Measurements from ENCODE around the gene SYCE1. TPM values are rescaled to one million over a fixed set of nuclear protein-coding genes. Genes with fewer than 3 reads are reported as not detected.

The SYCE1 gene
- total and polyA plus RNA-seq, 2 of the 8 experiments (the other 6 are each of a cell fraction or from before 2014, with no cell fraction given) = not detected

GRCh38 chr10:133611079-133611478 lies 45.7 kb upstream of the SYCE1 start:
- no peak overlapping the region for H3K27ac ChIP-seq (ENCODE audit: low read depth, low read length)
- peaks cover 61 to 64% of the 10 kb centered on the region in 2 experiments for H3K9me3 ChIP-seq (ENCODE audit: insufficient read depth in 2 of 2, low read depth in 1 of 2, low read length in 1 of 2)
- H3K4me3 ChIP-seq (ENCODE audit: extremely low read depth in 1 of 4, insufficient read depth in 2 of 4, low read depth in 3 of 4, low read length in 4 of 4) = no peak overlapping the region
- H2AFZ ChIP-seq (ENCODE audit: low read length) = no peak overlapping the region
- H3K56ac ChIP-seq (replicated peaks; ENCODE audit: insufficient read length, low read depth, low read length) = no peak overlapping the region
- H3K79me1 ChIP-seq (ENCODE audit: low read depth, low read length) = no peaks in the 10 kb centered on the region
- no peak overlapping the region for H3K18ac ChIP-seq (ENCODE audit: extremely low read depth, low read length)
- H2BK12ac ChIP-seq (ENCODE audit: low read depth, low read length) = no peak overlapping the region
- no peak overlapping the region for H4K5ac ChIP-seq (ENCODE audit: insufficient read length, low read depth, low read length)
- H4K91ac ChIP-seq (replicated peaks; ENCODE audit: insufficient read length, low read length) = no peak overlapping the region
- H2BK20ac ChIP-seq (ENCODE audit: low read length) = no peak overlapping the region
- no peaks in the 10 kb centered on the region for H3K27me3 ChIP-seq (replicated peaks in 1 of 4; ENCODE audit: control insufficient read depth in 3 of 4, extremely low read depth in 1 of 4, insufficient read depth in 3 of 4, low read length in 3 of 4)
- no peaks in the 10 kb centered on the region for H3K4me1 ChIP-seq (replicated peaks in 1 of 4; ENCODE audit: control insufficient read depth in 3 of 4, insufficient read depth in 4 of 4, low read length in 3 of 4)
- H3K4me2 ChIP-seq (ENCODE audit: insufficient read depth in 1 of 2, low read depth in 2 of 2, low read length in 2 of 2) = no peak overlapping the region
- FAIRE-seq (no peak), DNase-seq (ENCODE audit: low read depth in 1 of 2, low spot score in 2 of 2) (no peak)
- TF ChIP-seq KDM1A (IDR thresholded peaks at IDR 0.05; ENCODE audit: borderline replicate concordance, low read length) (no peak), KDM5A (IDR thresholded peaks at IDR 0.05; ENCODE audit: low read length) (no peak), JUN (IDR thresholded peaks at IDR 0.05; ENCODE audit: low read depth, low read length) (no peak), TAF7 (optimal IDR thresholded peaks at IDR 0.05; ENCODE audit: borderline replicate concordance, low read depth, low read length) (no peak), ZNF274 (IDR thresholded peaks at IDR 0.05; ENCODE audit: borderline replicate concordance, extremely low read depth, low read length) (no peak), ASH2L (IDR thresholded peaks at IDR 0.05; ENCODE audit: low read length) (no peak), USF2 (IDR thresholded peaks at IDR 0.05; ENCODE audit: low read length) (no peak), RXRA (IDR thresholded peaks at IDR 0.05; ENCODE audit: insufficient read depth, low read depth, low read length) (no peak)
- no peak overlapping the region for H2BK5ac ChIP-seq (ENCODE audit: low read depth, low read length)
- H2AK5ac ChIP-seq (ENCODE audit: low read depth, low read length) = no peak overlapping the region
- H3K4ac ChIP-seq (replicated peaks; ENCODE audit: insufficient read length, low read depth, low read length) = no peak overlapping the region
- H4K20me1 ChIP-seq (replicated peaks in 1 of 2; ENCODE audit: control insufficient read depth in 1 of 2, insufficient read depth in 2 of 2, low read length in 2 of 2) = no peaks in the 10 kb centered on the region
- no peak overlapping the region for H3K9ac ChIP-seq (replicated peaks in 1 of 4; ENCODE audit: extremely low read depth in 1 of 4, low read depth in 3 of 4, low read length in 3 of 4)
- no peak overlapping the region for H2BK120ac ChIP-seq (replicated peaks; ENCODE audit: low read depth, low read length)
- 41% methylated on average over 4 of the region's 4 CpGs; no CpG with 5 or more reads in 1 of the 2 experiments for WGBS, 2 experiments (ENCODE audit: extremely low coverage in 1 of 2, insufficient coverage in 1 of 2, insufficient read length in 1 of 2, insufficient replicate concordance in 2 of 2, low coverage in 1 of 2, low lambda C conversion rate in 2 of 2, missing lambda C conversion rate in 1 of 2)
- ChIA-PET POLR2A (ENCODE audit: partially characterized antibody) (no interaction called here), CTCF (ENCODE audit: partially characterized antibody) (no interaction called here)
- no peak overlapping the region for H4K8ac ChIP-seq (ENCODE audit: extremely low read depth, insufficient read depth, low read length)
- H2BK15ac ChIP-seq (ENCODE audit: low read length) = no peak overlapping the region
- no peaks in the 10 kb centered on the region for H3K36me3 ChIP-seq (ENCODE audit: control insufficient read depth in 2 of 4, insufficient read depth in 4 of 4, low read length in 3 of 4)
- H3K79me2 ChIP-seq (ENCODE audit: control insufficient read depth in 1 of 2, insufficient read depth in 2 of 2, low read length in 2 of 2) = no peaks in the 10 kb centered on the region
- H3K14ac ChIP-seq (ENCODE audit: insufficient read length) = no peak overlapping the region
- no peaks in the 10 kb centered on the region for H3K23me2 ChIP-seq (ENCODE audit: low read depth, low read length)
- H3K23ac ChIP-seq (ENCODE audit: insufficient read length) = no peak overlapping the region

Measured in H1 (cell line).